Measurements from ENCODE around the gene AKAP11. TPM values are rescaled to one million over a fixed set of nuclear protein-coding genes. Genes with fewer than 3 reads are reported as not detected.

Gene AKAP11
- total and polyA plus RNA-seq, 2 of the 13 experiments (the other 11 are each of a cell fraction or from before 2014, with no cell fraction given): 7.2 to 9.8 TPM

- TF ChIP-seq ZNF441 (CRISPR knock-in tag; IDR thresholded peaks at IDR 0.05; ENCODE audit: borderline replicate concordance) (peak; percentile 36; the same call in 1 of the 2 replicates), ZNF746 (CRISPR knock-in tag; IDR thresholded peaks at IDR 0.05) (peak; percentile 22), TSC22D2 (CRISPR knock-in tag; IDR thresholded peaks at IDR 0.05; ENCODE audit: borderline replicate concordance) (no peak), SALL1 (CRISPR knock-in tag; IDR thresholded peaks at IDR 0.05) (peak; percentile 45), ZBTB33 (CRISPR knock-in tag; IDR thresholded peaks at IDR 0.05) (no peak), RBFOX2 (IDR thresholded peaks at IDR 0.05; ENCODE audit: low read depth, low read length) (peak; percentile 79), PHF8 (CRISPR knock-in tag; IDR thresholded peaks at IDR 0.05) (peak; percentile 70), POLR2A (IDR thresholded peaks at IDR 0.05; ENCODE audit: insufficient read depth in 1 of 2, low read depth in 2 of 2, low read length in 2 of 2) (peak in 1 of 2 experiments; percentile 61; a peak in 2 of 4 replicates), PRMT3 (CRISPR knock-in tag; IDR thresholded peaks at IDR 0.05; ENCODE audit: borderline replicate concordance, low read depth) (0 out of 2 replicates have a peak, but pooled peaks have one; percentile 28)
- TF ChIP-seq, protein P1, sequence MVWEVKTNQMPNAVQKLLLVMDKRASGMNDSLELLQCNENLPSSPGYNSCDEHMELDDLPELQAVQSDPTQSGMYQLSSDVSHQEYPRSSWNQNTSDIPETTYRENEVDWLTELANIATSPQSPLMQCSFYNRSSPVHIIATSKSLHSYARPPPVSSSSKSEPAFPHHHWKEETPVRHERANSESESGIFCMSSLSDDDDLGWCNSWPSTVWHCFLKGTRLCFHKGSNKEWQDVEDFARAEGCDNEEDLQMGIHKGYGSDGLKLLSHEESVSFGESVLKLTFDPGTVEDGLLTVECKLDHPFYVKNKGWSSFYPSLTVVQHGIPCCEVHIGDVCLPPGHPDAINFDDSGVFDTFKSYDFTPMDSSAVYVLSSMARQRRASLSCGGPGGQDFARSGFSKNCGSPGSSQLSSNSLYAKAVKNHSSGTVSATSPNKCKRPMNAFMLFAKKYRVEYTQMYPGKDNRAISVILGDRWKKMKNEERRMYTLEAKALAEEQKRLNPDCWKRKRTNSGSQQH (CRISPR knock-in tag; IDR thresholded peaks at IDR 0.05; ENCODE audit: low read depth): 0 out of 2 replicates have a peak, but pooled peaks have one; percentile 29
- TF ChIP-seq, protein P2, sequence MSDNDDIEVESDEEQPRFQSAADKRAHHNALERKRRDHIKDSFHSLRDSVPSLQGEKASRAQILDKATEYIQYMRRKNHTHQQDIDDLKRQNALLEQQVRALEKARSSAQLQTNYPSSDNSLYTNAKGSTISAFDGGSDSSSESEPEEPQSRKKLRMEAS (IDR thresholded peaks at IDR 0.05): peak; percentile 43; the same call in 1 of the 2 replicates
- TF ChIP-seq, protein P3, sequence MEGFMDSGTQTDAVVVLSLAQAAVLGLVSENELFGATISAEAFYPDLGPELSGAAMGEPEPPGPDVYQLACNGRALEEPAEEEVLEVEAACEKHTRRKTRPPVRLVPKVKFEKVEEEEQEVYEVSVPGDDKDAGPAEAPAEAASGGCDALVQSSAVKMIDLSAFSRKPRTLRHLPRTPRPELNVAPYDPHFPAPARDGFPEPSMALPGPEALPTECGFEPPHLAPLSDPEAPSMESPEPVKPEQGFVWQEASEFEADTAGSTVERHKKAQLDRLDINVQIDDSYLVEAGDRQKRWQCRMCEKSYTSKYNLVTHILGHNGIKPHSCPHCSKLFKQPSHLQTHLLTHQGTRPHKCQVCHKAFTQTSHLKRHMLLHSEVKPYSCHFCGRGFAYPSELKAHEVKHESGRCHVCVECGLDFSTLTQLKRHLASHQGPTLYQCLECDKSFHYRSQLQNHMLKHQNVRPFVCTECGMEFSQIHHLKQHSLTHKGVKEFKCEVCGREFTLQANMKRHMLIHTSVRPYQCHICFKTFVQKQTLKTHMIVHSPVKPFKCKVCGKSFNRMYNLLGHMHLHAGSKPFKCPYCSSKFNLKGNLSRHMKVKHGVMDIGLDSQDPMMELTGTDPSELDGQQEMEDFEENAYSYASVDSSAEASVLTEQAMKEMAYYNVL (CRISPR knock-in tag; IDR thresholded peaks at IDR 0.05; ENCODE audit: borderline replicate concordance): 0 out of 2 replicates have a peak, but pooled peaks have one; percentile 34
- TF ChIP-seq, protein P4, sequence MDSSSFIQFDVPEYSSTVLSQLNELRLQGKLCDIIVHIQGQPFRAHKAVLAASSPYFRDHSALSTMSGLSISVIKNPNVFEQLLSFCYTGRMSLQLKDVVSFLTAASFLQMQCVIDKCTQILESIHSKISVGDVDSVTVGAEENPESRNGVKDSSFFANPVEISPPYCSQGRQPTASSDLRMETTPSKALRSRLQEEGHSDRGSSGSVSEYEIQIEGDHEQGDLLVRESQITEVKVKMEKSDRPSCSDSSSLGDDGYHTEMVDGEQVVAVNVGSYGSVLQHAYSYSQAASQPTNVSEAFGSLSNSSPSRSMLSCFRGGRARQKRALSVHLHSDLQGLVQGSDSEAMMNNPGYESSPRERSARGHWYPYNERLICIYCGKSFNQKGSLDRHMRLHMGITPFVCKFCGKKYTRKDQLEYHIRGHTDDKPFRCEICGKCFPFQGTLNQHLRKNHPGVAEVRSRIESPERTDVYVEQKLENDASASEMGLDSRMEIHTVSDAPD (CRISPR knock-in tag; IDR thresholded peaks at IDR 0.05): 0 out of 2 replicates have a peak, but pooled peaks have one; percentile 8
- TF ChIP-seq, protein P5, sequence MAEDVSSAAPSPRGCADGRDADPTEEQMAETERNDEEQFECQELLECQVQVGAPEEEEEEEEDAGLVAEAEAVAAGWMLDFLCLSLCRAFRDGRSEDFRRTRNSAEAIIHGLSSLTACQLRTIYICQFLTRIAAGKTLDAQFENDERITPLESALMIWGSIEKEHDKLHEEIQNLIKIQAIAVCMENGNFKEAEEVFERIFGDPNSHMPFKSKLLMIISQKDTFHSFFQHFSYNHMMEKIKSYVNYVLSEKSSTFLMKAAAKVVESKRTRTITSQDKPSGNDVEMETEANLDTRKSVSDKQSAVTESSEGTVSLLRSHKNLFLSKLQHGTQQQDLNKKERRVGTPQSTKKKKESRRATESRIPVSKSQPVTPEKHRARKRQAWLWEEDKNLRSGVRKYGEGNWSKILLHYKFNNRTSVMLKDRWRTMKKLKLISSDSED (CRISPR knock-in tag; IDR thresholded peaks at IDR 0.05): no peak
- TF ChIP-seq, protein P6, sequence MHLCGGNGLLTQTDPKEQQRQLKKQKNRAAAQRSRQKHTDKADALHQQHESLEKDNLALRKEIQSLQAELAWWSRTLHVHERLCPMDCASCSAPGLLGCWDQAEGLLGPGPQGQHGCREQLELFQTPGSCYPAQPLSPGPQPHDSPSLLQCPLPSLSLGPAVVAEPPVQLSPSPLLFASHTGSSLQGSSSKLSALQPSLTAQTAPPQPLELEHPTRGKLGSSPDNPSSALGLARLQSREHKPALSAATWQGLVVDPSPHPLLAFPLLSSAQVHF (CRISPR knock-in tag; IDR thresholded peaks at IDR 0.05): no peak
Measured at GRCh38 chr13:42272115-42272803, at the start of gene AKAP11 (continued).
